Measurements from ENCODE around the gene TENM4.

GRCh38 chr11:79258576-79258975 is 182.3 kb downstream of the TENM4 start:
- TF ChIP-seq, protein P1, sequence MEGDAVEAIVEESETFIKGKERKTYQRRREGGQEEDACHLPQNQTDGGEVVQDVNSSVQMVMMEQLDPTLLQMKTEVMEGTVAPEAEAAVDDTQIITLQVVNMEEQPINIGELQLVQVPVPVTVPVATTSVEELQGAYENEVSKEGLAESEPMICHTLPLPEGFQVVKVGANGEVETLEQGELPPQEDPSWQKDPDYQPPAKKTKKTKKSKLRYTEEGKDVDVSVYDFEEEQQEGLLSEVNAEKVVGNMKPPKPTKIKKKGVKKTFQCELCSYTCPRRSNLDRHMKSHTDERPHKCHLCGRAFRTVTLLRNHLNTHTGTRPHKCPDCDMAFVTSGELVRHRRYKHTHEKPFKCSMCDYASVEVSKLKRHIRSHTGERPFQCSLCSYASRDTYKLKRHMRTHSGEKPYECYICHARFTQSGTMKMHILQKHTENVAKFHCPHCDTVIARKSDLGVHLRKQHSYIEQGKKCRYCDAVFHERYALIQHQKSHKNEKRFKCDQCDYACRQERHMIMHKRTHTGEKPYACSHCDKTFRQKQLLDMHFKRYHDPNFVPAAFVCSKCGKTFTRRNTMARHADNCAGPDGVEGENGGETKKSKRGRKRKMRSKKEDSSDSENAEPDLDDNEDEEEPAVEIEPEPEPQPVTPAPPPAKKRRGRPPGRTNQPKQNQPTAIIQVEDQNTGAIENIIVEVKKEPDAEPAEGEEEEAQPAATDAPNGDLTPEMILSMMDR (conservative IDR thresholded peaks at IDR 0.05; ENCODE audit: low read length): no peak
- no peak for TF ChIP-seq EZH2phosphoT487 (IDR thresholded peaks at IDR 0.05; ENCODE audit: borderline replicate concordance, low read depth, low read length)
